H1 (cell line): ENCODE results near the gene PLCB1. TPM values are rescaled to one million over a fixed set of nuclear protein-coding genes. Genes with fewer than 3 reads are reported as not detected.

ENCODE experiments used
- NRF1 ChIP-seq: IDR thresholded peaks from 2 replicates; pipeline ENCODE4 v1.6.1; 2011; ENCODE audit warnings: mild to moderate bottlenecking, low read depth, low read length, improper control_type of control experiment
- polyA plus RNA-seq, 7 experiments: library from polyadenylated mRNA; depleted of rRNA in 3 of 7; stranded (reverse) in 5 of 7; unstranded in 2 of 7; fragments of >200 nt in 5 of 7; fragments of 200-250 nt in 2 of 7; gene quantifications; 1 replicate in 5 of 7; 2 replicates in 1 of 7; 4 replicates in 1 of 7; pipeline versions ENCODE4 v1.2.1 to v1.2.3, GENCODE V29; 2011 to 2013; ENCODE audit warnings: missing spikeins in 2 of 7, mixed read lengths in 2 of 7
- total RNA-seq: library from RNA; stranded (reverse); fragmentation: NEBNext Ultra II Directional; extraction: Animal tissue kit (Norgen Biotek cat#: 25700); gene quantifications from 2 replicates; pipeline ENCODE4 v1.2.1, GENCODE V29; 2021
- TF ChIP-seq, protein P1 (sequence below), 3 experiments: IDR thresholded peaks; 1 replicate in 2 of 3; 2 replicates in 1 of 3; pipeline versions ENCODE4 v1.5.1 to v1.6.1; 2011; ENCODE audit warnings: low read length in 3 of 3, mild to moderate bottlenecking in 3 of 3, inconsistent platforms in 2 of 3, low read depth in 1 of 3, moderate library complexity in 1 of 3; ENCODE audit not compliant: insufficient read depth in 1 of 3; ENCODE audit errors: control extremely low read depth in 1 of 3
- TF ChIP-seq, protein P2 (sequence below): fragments of 300-600 bp; sonication (generic); IDR thresholded peaks from 2 replicates; pipeline ENCODE4 v1.7.1; 2012; ENCODE audit warnings: low read length, moderate library complexity, mild to moderate bottlenecking, inconsistent platforms; ENCODE audit not compliant: insufficient replicate concordance

The PLCB1 gene
- total and polyA plus RNA-seq, 2 of the 8 experiments (the other 6 are each of a cell fraction or from before 2014, with no cell fraction given), result 2.6 to 9.1 TPM

DNA sequence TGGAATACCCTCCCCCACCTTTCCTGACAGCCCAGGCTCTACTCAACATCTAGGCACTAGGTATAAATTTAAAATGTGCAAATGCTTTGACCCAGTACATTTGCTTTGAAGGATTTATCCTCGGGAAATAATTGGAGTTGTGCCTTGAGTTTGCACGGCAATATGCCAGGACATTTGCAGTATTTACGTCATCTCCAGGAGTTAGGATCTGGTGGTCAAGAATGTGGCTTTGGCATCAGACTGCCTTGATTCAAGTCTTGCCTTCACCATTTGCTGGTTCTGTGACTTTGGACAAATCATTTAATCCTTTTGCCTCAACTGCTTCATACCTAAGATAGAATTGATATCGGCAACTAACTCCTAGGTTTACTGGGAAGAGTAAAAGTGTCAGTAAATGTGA is 169.6 kb downstream of the PLCB1 start (continued):
- TF ChIP-seq, protein P1, sequence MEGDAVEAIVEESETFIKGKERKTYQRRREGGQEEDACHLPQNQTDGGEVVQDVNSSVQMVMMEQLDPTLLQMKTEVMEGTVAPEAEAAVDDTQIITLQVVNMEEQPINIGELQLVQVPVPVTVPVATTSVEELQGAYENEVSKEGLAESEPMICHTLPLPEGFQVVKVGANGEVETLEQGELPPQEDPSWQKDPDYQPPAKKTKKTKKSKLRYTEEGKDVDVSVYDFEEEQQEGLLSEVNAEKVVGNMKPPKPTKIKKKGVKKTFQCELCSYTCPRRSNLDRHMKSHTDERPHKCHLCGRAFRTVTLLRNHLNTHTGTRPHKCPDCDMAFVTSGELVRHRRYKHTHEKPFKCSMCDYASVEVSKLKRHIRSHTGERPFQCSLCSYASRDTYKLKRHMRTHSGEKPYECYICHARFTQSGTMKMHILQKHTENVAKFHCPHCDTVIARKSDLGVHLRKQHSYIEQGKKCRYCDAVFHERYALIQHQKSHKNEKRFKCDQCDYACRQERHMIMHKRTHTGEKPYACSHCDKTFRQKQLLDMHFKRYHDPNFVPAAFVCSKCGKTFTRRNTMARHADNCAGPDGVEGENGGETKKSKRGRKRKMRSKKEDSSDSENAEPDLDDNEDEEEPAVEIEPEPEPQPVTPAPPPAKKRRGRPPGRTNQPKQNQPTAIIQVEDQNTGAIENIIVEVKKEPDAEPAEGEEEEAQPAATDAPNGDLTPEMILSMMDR (IDR thresholded peaks at IDR 0.05; ENCODE audit: control extremely low read depth in 1 of 3, insufficient read depth in 1 of 3, low read depth in 1 of 3, low read length in 3 of 3), result no peak
- TF ChIP-seq, protein P2, sequence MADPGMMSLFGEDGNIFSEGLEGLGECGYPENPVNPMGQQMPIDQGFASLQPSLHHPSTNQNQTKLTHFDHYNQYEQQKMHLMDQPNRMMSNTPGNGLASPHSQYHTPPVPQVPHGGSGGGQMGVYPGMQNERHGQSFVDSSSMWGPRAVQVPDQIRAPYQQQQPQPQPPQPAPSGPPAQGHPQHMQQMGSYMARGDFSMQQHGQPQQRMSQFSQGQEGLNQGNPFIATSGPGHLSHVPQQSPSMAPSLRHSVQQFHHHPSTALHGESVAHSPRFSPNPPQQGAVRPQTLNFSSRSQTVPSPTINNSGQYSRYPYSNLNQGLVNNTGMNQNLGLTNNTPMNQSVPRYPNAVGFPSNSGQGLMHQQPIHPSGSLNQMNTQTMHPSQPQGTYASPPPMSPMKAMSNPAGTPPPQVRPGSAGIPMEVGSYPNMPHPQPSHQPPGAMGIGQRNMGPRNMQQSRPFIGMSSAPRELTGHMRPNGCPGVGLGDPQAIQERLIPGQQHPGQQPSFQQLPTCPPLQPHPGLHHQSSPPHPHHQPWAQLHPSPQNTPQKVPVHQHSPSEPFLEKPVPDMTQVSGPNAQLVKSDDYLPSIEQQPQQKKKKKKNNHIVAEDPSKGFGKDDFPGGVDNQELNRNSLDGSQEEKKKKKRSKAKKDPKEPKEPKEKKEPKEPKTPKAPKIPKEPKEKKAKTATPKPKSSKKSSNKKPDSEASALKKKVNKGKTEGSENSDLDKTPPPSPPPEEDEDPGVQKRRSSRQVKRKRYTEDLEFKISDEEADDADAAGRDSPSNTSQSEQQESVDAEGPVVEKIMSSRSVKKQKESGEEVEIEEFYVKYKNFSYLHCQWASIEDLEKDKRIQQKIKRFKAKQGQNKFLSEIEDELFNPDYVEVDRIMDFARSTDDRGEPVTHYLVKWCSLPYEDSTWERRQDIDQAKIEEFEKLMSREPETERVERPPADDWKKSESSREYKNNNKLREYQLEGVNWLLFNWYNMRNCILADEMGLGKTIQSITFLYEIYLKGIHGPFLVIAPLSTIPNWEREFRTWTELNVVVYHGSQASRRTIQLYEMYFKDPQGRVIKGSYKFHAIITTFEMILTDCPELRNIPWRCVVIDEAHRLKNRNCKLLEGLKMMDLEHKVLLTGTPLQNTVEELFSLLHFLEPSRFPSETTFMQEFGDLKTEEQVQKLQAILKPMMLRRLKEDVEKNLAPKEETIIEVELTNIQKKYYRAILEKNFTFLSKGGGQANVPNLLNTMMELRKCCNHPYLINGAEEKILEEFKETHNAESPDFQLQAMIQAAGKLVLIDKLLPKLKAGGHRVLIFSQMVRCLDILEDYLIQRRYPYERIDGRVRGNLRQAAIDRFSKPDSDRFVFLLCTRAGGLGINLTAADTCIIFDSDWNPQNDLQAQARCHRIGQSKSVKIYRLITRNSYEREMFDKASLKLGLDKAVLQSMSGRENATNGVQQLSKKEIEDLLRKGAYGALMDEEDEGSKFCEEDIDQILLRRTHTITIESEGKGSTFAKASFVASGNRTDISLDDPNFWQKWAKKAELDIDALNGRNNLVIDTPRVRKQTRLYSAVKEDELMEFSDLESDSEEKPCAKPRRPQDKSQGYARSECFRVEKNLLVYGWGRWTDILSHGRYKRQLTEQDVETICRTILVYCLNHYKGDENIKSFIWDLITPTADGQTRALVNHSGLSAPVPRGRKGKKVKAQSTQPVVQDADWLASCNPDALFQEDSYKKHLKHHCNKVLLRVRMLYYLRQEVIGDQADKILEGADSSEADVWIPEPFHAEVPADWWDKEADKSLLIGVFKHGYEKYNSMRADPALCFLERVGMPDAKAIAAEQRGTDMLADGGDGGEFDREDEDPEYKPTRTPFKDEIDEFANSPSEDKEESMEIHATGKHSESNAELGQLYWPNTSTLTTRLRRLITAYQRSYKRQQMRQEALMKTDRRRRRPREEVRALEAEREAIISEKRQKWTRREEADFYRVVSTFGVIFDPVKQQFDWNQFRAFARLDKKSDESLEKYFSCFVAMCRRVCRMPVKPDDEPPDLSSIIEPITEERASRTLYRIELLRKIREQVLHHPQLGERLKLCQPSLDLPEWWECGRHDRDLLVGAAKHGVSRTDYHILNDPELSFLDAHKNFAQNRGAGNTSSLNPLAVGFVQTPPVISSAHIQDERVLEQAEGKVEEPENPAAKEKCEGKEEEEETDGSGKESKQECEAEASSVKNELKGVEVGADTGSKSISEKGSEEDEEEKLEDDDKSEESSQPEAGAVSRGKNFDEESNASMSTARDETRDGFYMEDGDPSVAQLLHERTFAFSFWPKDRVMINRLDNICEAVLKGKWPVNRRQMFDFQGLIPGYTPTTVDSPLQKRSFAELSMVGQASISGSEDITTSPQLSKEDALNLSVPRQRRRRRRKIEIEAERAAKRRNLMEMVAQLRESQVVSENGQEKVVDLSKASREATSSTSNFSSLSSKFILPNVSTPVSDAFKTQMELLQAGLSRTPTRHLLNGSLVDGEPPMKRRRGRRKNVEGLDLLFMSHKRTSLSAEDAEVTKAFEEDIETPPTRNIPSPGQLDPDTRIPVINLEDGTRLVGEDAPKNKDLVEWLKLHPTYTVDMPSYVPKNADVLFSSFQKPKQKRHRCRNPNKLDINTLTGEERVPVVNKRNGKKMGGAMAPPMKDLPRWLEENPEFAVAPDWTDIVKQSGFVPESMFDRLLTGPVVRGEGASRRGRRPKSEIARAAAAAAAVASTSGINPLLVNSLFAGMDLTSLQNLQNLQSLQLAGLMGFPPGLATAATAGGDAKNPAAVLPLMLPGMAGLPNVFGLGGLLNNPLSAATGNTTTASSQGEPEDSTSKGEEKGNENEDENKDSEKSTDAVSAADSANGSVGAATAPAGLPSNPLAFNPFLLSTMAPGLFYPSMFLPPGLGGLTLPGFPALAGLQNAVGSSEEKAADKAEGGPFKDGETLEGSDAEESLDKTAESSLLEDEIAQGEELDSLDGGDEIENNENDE, result no peak
- TF ChIP-seq NRF1, result no peak
